Thyroid gland (tissue), 4 donors: ENCODE data around the gene ZNF384.
A peak's percentile ranks its signal among the peaks of the same experiment; 100 is the strongest.

Experiments used
- POLR2A ChIP-seq, 2 donors: fragments of 450-650 bp; IDR thresholded peaks; one replicate each; pipeline ENCODE4 v1.6.1; 2017; ENCODE audit warnings: antibody characterized with exemption in 2 of 2, mild to moderate bottlenecking in 2 of 2, moderate library complexity in 1 of 2
- TF ChIP-seq, protein P1 (sequence below), 6 experiments: fragments of 200-600 bp in 3 of 6; fragments of 450-650 bp in 3 of 6; sonication (generic) in 3 of 6; IDR thresholded peaks; one replicate each; pipeline ENCODE4 v1.5.1; 2016 to 2019; ENCODE audit warnings: antibody characterized with exemption in 6 of 6, mild to moderate bottlenecking in 2 of 6, inconsistent platforms in 1 of 6, moderate library complexity in 1 of 6

DNA sequence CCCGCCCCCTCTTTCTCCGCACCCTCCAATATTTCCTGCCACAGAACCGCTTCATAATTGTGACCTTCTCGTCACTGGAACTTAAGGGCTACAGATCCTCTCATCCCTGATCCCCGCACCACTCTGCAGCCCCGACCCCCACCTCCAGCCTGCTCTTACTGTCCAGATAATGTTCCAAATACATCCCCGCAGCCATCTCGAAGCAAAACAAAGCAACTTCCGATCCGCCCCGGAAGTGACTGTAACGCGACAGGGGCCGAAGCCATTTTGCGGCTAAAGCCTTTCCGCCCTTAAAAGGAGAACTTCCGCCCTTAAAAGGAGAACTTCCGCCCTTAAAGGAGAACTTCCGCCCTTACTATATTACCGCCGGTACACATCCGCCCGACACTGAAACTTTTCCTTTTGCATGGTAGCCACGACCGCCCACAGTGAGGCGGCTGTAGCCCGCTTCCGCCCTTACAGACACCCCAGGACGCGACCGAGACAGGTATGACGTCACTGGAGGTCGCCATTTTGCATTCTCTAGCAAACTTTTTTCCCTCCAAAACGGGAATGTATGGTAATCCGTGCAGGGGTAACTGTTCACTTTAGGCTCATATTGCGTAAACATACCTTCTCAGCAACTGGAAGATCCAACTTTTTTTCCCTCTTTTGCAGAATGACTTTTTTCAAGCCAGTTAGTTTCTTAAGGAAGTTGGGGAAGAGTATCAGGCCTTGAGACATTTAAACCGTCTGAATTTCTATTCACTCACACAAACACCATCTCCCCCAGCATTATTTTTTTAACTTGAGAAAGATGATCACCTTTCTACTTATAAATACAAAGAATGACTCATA is 26.1 kb downstream of the ZNF384 start, which contains the start of gene ING4:
- peak in 1 of 2 donors; percentile 45 for TF ChIP-seq POLR2A (IDR thresholded peaks at IDR 0.05)
- TF ChIP-seq, protein P1, sequence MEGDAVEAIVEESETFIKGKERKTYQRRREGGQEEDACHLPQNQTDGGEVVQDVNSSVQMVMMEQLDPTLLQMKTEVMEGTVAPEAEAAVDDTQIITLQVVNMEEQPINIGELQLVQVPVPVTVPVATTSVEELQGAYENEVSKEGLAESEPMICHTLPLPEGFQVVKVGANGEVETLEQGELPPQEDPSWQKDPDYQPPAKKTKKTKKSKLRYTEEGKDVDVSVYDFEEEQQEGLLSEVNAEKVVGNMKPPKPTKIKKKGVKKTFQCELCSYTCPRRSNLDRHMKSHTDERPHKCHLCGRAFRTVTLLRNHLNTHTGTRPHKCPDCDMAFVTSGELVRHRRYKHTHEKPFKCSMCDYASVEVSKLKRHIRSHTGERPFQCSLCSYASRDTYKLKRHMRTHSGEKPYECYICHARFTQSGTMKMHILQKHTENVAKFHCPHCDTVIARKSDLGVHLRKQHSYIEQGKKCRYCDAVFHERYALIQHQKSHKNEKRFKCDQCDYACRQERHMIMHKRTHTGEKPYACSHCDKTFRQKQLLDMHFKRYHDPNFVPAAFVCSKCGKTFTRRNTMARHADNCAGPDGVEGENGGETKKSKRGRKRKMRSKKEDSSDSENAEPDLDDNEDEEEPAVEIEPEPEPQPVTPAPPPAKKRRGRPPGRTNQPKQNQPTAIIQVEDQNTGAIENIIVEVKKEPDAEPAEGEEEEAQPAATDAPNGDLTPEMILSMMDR (IDR thresholded peaks at IDR 0.05), result no peak
